GM12875 (cell line): Measurements from ENCODE around the gene COL23A1.

Experiments
- H3K4me3 ChIP-seq: one replicate; pipeline ENCODE4 v1.5.1; 2011; ENCODE audit warnings: low read depth, low read length, control low read depth
- CTCF ChIP-seq: IDR thresholded peaks from 2 replicates; pipeline ENCODE4 v1.5.1; 2011; ENCODE audit warnings: low read depth, mild to moderate bottlenecking, control low read depth, inconsistent platforms, low read length, moderate library complexity, borderline replicate concordance; ENCODE audit not compliant: insufficient read depth

The COL23A1 gene

GRCh38 chr5:178279026-178279722, 311.0 kb downstream of the COL23A1 start:
- TF ChIP-seq CTCF = no peak

GRCh38 chr5:178278358-178279023, 311.7 kb downstream of the COL23A1 start:
- no peak for TF ChIP-seq CTCF
- H3K4me3 ChIP-seq = no peak overlapping the region

More at GRCh38 chr5:178279026-178279722, 311.0 kb downstream of the COL23A1 start:
- no peak overlapping the region for H3K4me3 ChIP-seq

GRCh38 chr5:178277866-178278265, 312.3 kb downstream of the COL23A1 start:
- H3K4me3 ChIP-seq = no peak overlapping the region
- TF ChIP-seq CTCF = no peak

- no peak overlapping the region for H3K4me3 ChIP-seq
- TF ChIP-seq CTCF = no peak
These were observed 312.8 kb downstream of the COL23A1 start for GRCh38 chr5:178277346-178277745.

- no peak overlapping the region for H3K4me3 ChIP-seq
- no peak for TF ChIP-seq CTCF
These were observed 315.2 kb downstream of the COL23A1 start for GRCh38 chr5:178274781-178275537.

GRCh38 chr5:178273665-178274541, 316.3 kb downstream of the COL23A1 start:
- no peak for TF ChIP-seq CTCF
- H3K4me3 ChIP-seq = no peak overlapping the region
